Right ventricle myocardium superior (tissue), 1 donor: Measurements from ENCODE around the gene FAM107B. TPM values are rescaled to one million over a fixed set of nuclear protein-coding genes. Genes with fewer than 3 reads are reported as not detected.

Experiments used
- ATAC-seq: fragments of 200-7000 bp; cut with Tn5 transposase; one replicate; pipeline ENCODE4 v1.9.1; 2020; ENCODE audit warnings: mild to moderate bottlenecking; ENCODE audit not compliant: poor library complexity
- DNase-seq: peaks from one replicate; pipeline ENCODE4 v3.0.0-alpha.2; 2020
- intact Hi-C: fragments of 100-400 bp; cut with DNase I; formaldehyde crosslinking; loops from one replicate; pipeline ENCODE4 v1.11.2; 2022
- total RNA-seq: library from RNA; stranded (reverse); fragmentation: NEBNext Ultra II Directional; extraction: Animal tissue kit (Norgen Biotek cat#: 25700); gene quantifications from one replicate; pipeline ENCODE4 v1.2.1, GENCODE V29; 2021
- donor health status: DM: no; HTN: yes; CAD: no; lungs with severe emphysema.

The FAM107B gene
- total RNA-seq, 1 donor from 2014 or later, result 3.3 TPM

DNA sequence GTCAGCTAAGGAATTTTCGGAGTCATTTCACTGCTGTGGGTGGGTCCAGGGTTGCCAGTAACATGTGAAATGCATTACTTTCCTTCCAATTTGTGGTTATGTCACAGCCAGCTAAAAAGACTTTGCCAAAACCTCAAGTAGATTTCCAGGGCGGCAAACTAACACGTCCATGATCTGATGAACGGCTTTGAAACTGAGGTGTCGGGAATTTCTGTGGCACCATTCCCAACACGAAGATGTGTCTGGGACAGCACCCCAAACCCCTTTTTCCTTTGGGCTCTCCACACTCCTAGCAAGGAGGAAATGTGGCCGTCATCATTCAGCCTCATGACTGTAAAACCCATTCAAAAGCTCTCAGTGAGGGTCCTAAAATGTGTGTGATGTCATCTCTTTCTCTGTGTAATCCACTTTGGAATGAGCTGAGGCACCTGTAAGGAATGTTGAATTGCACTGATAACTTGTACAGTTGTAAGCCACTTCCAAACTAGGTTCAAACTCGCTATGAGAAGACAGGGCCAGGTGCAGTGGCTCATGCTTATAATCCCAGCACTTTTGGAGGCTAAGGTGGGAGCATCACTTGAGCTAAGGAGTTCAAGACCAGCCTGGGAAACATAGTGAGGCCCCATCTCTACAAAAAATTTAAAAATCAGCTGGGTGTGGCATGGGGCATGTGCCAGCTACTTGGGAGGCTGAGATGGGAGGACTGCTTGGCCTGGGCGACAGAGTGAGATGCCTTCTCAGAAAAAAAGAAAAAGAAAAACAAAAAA, 297.9 kb downstream of the FAM107B start:
- ATAC-seq (no peak), DNase-seq (no peak)
- intact Hi-C loops, result loop anchor here (5.0 kb wide), 2 partner anchors 90 to 280 kb away; no protein-coding TSS in a partner anchor

DNA sequence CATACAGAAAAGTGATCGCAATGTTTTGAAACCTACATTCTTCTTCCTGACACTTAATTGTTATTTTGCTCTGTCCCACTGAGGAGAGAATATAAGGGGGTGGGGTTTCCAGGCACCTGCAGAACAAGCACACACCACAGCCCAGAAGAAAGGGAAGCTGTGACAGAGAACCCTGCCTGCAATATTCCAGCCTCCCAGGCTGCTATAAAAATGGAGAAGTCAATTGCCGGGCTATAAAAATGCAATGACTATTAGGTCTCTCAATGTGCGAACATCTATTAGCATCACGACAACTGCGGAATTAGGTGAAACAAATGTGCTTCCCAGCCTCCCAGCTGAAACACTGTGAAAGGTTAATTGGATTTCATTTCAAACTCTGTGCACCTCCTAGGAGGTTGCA, 298.7 kb downstream of the FAM107B start:
- DNase-seq (no peak), ATAC-seq (no peak)
- intact Hi-C loops, result loop anchor here (5.0 kb wide), 2 partner anchors 89 to 279 kb away; no protein-coding TSS in a partner anchor

DNA sequence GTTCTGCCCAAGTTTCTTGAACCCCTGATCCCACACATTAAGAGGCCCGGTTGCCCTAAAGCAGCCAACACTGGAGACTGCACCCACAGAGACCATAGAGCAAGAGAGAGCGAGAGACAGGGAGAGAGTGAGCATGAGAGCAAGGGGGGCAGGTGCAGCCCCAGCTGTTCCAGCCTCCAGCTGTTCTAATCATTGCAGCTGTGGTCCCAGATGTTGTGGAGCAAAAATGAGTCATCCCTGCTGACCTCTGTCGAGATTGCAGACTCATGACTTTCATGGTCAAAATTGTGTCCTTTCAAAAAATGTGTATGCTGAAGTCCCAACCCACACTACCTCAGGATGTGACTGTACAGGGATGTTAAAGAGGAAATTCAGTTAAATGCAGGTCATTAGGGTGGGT, 300.0 kb downstream of the FAM107B start:
- ATAC-seq, result no peak
- intact Hi-C loops, result loop anchor here (5.0 kb wide), 2 partner anchors 87 to 277 kb away; no protein-coding TSS in a partner anchor
- DNase-seq, result no peak

DNA sequence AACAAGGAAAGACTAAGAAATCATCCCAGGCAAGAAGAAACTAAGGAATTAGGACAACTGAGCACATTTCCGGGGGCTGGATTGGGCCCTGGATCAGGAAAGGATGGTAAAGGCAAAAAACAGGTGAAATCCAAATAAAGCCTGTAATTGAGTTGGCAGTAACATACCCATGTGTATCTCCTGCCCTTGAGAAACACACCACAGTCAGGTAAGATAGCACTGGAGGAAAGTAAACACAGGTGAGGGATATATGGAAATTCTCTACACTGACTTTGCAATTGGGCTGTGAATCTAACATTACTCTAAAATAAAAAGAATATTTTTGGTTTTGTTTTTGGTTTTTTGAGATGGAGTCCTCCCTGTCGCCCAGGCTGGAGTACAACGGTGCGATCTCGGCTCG, 303.8 kb downstream of the FAM107B start:
- DNase-seq (no peak), ATAC-seq (no peak)
- intact Hi-C loops, result no loop called here

DNA sequence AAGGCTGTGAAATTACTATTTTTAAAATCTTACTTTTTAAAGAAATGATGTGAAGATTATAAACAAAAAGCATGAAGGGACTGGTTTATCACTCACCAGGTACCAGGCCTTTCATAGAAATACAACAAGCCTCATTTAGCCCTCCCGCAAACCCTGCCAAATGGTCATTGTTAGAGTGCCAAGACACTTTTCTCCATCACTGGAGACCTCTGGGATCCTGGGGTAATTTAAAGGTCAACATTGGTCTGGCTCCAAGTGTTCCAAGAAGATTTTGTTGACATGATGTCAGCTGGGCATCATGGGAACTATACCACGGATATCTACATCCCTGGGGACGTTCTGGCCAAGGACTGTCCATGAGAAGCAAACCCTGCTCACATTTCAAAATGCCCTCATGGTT, 306.0 kb downstream of the FAM107B start:
- intact Hi-C loops, result no loop called here
- no peak for ATAC-seq
- DNase-seq, result no peak

Other genes starting within 250 kb of the FAM107B start
- 2.3 TPM for gene CDNF, start 63.1 kb upstream of the FAM107B start, total RNA-seq
- gene HSPA14, start 63.4 kb upstream of the FAM107B start, total RNA-seq, result 7.3 TPM
- 4.4 TPM for gene MSANTD7, start 63.4 kb upstream of the FAM107B start, total RNA-seq
- gene SUV39H2, start 104.0 kb upstream of the FAM107B start, total RNA-seq, result 4.1 TPM
- 2.2 TPM for gene DCLRE1C, start 179.2 kb upstream of the FAM107B start, total RNA-seq
- gene MEIG1, start 184.5 kb upstream of the FAM107B start, total RNA-seq, result not detected